GM04503 (cell line): ENCODE data around the gene SPINDOC.
"Not testable (repeated sequence)": the region's sequence is repeated elsewhere in the genome, so short reads cannot be mapped to it uniquely, and the experiment has no call there.

Experiments used
- DNase-seq: peaks from one replicate; pipeline ENCODE4 v3.0.0-alpha.2; 2012; ENCODE audit warnings: low read depth

The SPINDOC gene

DNA sequence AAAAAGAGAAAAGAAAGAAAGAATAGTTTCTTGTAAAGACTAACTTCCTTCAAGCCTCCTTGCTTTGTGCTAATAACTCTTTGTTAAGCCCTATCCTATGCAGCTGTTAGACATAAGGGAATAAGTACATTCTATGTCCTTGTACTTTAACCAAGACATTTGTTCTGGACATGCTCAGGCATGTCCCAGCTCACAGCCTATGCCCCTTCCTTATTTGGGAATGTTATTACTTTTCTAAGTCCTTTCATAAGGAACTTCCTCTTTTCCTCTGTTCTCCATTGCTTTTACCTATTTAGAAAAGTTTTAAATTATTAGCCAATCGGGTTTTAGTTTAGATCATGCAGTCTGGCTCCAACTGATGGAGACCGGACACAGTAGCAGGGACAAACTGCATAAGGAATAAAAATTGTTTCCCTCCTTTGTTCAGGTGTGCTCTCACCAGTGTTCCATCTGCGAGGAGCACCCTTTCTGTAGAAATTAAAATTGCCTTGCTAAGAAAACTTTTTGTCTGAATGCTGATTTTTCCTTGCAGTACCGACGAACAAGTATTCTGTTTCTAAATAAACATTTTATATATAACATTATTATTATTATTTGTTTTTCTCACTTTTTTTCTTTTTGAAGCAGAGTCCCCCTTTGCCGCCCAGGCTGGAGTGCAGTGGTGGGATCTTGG lies 21.6 kb upstream of the SPINDOC start:
- no peak for DNase-seq

DNA sequence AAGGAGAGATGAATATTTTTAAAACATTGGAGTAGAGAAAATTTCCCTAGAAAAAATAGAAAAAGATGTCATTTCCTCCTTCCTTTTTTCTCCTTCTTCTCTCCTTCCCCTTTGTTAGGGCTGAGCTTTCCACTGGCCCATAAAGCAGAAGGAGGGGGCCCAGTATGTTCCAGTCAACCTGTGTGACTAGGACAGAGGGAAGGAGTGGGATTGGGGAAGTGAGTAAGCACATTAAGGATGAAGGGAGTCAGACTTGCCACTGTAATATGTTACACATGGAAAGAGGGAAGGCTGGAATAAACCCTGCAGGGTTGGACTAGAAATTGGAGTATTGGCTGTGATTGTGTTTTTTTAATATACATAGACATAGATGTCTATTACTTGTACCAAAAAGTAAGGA lies 20.1 kb upstream of the SPINDOC start:
- DNase-seq, result no peak

DNA sequence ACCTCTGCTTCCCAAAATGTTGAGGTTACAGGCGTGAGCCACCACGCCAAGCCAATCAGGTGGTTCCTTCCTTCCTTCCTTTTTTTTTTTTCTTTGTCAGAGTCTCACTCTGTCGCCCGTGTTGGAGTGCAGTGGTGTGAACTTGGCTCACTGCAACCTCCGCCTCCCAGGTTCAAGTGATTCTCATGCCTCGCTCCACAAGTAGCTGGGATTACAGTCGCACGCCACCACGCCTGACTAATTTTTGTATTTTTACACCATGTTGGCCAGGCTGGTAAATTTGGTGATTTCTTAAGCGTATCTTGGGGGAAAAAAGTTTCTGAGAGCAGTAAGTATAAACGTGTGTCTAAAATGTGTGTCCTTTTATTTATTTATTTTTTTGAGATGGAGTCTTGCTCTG lies 18.2 kb upstream of the SPINDOC start:
- DNase-seq, result no peak

DNA sequence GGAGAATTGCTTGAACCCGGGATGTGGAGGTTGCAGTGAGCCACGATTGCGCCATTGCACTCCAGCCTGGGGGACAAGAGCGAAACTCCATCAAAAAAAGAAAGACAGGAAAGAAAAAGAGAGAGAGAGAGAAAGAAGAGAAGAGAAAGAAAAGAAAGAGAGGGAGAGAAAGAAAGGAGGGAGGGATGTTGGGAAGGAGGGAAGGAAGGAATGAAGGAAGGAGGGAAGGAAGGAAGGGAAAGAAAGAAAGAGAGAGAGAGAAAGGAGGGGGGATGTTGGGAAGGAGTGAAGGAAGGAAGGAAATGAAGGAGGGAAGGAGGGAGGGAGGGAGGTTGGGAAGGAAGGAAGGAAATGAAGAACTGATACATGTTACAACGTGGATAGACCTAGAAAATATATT lies 12.3 kb upstream of the SPINDOC start:
- no peak for DNase-seq

DNA sequence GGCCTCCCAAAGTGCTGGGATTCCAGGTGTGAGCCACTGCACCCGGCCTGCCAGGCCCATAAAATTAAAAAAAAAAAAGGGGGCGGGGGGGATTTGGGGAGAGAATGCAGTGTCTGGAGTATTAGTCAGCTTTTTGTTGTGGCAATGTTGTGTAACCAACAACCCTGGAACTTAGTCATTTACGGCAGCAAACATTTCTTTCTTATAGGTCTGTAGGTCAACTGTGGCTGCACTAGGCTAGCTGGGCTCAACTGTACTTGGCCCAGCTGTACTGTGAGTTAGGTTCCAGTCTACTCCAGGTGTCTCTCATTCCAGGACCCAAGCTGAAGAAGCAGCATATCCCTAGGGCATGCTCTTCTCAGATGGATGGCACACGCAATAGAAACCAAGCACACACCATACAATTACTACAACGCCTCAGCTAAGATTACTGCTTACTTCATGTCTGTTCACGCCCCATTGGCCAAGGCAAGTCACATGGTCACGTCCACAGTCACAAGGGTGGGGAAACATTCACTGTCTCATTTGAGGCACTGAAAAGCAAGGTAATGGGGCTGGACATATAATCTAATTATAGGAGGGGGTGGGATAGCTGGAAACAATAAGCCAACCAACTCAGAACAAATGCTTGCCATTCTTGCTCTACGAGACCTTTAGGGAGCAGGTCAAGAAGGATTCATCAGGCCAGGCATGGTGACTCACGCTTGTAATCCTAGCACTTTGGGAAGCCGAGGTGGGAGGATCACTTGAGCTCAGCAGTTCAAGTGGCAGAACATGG lies 10.4 kb upstream of the SPINDOC start:
- DNase-seq, result peak; percentile 24

DNA sequence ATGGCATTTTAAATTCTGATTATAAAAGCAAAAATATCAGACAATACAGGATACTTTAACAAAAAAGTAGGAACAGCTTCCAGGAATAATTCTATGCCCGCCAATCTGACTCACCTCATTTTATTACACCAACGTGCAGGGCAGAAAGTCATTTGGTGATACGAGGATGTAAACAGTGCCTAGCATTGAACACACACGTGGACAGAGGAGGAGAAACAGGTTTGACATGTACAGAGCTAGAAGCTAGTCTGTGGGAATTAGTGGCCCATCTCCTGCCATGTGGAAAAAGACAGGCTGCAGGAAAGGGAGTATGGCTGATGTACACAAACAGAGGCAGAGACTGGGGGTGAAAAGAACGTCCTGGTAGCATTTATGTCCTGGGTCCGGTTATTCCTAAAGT lies 9.0 kb upstream of the SPINDOC start:
- no peak for DNase-seq

DNA sequence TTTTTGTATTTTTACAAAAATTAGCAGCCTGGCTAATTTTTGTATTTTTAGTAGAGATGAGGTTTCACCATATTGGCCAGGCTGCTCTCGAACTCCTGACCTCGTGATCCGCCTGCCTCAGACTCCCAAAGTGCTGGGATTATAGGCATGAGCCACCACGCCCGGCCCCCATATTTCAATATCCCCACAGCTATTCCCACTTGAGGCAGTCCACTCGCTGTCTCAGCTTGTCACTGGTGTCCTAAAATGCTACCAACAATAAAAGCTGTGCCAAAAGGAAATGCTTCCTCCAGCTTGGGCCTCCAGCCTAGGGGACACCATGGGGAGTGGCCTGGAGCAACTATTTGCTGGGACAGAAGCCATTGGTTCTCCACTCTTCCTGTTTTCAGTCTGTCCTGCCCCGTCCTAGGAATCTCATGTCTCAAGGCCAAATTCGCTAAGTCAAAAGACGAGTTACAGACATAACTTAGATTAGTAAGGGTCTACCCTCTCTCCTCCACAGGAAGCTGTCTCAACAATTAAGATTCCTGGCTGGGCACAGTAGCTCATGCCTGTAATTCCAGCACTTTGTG lies 7.3 kb upstream of the SPINDOC start:
- no peak for DNase-seq

DNA sequence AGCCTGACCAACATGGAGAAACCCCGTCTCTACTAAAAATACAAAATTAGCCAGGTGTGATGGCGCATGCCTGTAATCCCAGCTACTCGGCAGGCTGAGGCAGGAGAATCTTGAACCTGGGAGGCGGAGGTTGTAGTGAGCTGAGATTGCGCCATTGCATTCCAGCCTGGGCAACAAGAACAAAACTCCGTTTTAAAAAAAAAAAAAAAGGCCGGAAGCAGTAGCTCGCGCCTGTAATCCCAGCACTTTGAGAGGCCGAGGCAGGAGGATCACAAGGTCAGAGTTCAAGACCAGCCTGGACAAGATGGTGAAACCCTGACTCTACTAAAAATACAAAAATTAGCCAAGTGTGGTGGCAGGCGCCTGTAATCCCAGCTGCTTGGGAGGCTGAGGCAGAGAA lies 2.9 kb upstream of the SPINDOC start:
- not testable (repeated sequence) for DNase-seq

DNA sequence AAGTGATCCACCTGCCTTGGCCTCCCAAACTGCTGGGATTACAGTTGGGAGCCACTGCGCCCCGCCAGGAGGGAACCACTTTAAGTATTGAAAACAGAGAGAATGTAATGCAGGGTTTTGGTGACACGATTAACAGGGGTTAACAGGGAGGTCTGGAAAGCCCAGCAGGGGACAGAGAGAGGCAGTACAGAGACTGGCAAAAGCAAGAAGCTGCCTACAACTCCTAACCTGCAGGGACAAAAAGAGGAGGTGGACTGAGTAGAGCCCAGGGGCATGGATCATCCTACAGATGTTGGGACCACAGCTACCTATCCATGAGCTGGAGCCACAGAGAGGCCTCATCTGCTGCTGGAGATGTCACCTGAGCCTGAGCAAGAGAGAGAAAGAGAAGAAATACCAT lies 1.7 kb upstream of the SPINDOC start:
- DNase-seq, result no peak

DNA sequence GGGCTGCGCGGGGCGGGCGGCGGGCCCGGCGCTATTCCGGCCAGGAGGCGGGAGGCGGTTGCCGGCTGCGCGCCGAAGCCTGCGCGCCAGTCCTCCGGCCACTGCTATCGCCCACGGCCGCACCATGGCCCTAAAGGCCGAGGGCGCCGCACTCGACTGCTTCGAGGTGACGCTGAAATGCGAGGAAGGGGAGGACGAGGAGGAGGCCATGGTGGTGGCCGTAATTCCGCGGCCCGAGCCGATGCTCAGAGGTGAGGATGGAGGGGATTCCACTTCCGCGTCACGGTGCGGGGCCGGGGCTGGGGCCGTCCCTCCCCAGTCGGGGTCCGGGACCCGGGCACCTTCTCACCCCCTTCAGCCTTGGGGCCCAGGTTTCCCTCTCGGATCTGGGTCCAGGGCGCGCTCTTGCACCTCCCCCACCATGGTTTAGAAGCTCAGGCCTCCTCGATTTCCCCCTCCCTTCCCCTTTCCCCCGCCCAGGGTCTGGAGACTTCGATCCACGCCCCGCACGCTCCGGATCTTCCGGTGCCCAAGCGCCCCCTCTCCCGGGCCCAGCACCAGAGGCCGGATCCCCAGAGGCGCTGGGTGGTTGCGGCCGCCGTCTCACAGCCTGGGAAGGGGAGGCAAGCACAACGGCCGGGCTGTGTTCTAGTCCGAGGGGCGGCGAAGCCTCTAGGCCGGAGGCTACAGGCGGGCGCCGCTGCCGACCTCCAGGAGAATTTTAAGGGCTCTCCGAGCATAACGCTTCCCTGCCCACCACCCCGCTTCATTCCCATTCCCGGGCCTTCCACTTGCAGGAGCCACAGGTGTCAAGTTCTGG lies 517 bp downstream of the SPINDOC start:
- DNase-seq, result no peak

DNA sequence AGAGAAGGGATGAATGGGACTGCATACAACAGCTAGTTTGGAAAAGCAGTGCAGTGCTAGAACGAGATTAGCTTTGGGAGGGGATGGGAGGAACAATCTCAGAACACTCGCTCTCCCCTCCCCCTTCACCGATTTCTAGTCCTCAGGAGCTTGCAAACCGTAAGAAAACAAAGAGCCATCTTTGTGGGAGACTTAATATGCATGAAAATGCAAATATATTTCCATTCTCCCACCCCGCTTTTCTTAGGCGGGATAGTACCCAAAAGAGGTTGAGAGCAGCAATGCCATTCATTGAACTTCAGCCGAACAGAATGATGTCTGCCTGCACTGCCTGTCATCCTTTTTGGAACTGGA lies 1.1 kb downstream of the SPINDOC start:
- no peak for DNase-seq

DNA sequence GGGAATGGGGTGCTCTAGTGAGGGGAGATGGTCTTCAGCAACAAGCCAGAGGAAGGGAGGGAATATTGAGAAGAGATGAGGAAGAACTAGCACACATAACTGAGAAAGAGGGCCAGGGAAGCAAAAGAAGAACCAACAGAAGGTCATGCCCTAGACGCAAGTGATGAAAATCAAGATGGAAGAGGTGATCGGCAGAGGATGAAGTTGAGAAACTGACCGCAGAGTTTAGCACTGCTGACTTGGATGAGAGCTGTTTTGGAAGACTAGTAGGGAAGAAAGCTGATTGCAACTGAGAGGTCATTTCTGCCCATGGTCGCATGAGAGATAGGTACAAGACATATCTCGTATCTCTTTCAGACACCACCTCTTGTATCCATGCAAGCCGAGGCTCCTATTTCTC lies 2.9 kb downstream of the SPINDOC start:
- no peak for DNase-seq

DNA sequence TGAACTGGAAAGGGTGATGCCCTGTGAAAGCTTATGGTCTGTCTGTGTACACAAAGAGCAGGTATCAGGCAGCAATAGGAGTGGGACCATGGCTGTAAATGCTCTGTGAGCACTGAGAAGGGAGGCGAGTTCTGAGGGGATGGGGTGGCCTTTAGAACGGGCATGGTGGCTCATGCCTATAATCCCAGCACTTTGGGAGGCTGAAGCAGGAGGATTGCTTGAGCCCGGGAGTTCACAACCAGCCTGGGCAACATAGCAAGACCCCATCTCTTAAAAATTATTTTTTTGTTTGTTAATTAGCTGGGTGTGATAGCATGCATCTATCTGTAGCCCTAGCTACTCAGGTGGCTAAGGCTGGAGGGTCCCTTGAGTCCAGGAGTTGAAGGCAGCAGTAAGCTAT lies 3.5 kb downstream of the SPINDOC start:
- no peak for DNase-seq

DNA sequence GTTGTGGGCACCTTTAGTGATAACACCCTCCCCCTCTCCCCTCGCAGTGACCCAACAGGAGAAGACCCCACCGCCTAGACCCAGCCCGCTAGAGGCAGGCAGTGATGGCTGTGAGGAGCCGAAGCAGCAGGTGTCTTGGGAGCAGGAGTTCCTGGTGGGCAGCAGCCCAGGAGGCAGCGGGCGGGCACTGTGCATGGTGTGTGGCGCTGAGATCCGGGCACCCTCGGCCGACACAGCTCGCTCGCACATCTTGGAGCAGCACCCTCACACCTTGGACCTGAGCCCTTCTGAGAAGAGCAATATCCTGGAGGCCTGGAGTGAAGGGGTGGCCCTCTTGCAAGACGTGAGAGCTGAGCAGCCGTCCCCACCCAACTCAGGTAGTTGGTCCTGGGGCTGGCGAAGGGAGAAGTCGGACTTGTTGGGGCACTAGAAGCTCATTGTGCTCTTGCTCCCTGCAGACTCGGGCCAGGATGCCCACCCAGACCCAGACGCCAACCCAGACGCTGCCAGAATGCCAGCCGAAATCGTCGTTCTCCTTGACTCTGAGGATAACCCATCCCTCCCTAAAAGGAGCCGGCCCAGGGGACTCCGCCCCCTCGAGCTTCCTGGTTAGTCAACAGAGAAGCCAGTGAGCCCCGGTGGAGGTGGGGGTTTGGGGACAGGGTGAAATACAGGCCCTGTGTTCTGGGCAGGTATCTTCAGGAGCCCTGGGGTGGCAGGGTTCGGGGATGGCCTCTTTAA lies 4.7 kb downstream of the SPINDOC start:
- DNase-seq, result no peak

DNA sequence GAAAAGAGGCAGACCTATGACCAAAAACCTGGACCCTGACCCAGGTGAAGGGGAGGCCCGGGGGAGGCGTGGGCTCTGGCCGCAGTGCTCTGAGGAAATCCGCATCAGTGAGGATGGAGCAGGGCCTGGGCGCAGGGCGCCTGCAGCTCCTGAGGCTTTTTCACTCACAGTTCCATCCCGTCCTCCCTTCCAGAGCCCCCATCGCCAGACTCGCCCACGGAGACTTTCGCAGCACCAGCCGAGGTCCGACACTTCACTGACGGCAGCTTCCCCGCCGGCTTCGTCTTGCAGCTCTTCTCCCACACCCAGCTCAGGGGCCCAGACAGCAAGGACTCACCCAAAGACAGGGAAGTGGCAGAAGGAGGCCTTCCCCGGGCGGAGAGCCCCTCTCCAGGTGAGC lies 5.4 kb downstream of the SPINDOC start:
- DNase-seq, result no peak

DNA sequence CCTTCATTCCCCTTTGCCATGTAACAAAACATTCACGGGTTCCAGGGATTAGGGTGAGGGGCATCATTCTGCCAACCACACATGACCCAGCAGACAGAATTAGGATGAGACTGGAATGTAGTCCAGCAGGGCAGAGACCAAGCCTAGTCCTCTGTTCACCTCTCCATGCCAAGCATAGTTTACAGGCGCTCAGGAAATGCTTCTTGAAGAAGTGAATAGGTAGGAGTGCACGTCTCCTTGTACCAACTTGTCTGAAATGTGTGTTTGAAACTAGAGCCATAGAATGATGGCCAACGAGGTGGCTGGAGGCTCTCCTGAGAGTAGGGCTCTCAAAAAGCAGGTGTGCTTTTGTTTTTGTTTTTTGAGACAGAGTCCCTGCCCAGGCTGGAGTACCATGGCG lies 8.2 kb downstream of the SPINDOC start:
- no peak for DNase-seq

DNA sequence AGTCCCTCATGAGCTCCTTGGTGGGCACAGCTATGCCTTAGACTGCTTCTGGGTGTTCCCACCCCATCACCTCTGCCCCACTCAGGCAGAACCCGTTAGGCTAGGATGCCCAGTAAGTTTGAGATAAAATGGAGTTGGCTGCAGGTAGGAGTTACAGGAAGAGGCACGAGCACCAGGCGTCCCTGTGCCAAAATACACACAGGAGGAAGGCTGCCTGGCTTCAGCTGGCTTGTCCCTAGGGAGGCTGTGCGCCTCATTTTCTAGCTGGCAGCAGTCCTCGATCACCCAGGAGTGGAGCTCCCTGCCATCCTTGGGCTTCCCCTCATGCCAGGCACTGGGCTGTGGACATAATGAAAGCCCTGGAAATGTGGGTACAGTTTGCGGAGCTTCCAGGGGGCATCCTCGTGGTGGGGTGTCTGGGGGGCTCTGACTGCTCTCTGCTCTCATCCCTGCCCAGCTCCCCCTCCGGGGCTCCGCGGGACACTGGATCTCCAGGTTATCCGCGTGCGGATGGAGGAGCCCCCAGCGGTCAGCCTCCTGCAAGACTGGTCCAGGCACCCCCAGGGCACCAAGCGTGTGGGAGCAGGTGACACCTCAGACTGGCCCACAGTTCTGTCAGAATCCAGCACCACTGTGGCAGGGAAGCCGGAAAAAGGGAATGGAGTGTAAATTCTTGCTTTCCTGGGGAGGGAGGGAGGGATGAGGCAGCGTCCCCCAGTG lies 13.4 kb downstream of the SPINDOC start:
- DNase-seq, result no peak

DNA sequence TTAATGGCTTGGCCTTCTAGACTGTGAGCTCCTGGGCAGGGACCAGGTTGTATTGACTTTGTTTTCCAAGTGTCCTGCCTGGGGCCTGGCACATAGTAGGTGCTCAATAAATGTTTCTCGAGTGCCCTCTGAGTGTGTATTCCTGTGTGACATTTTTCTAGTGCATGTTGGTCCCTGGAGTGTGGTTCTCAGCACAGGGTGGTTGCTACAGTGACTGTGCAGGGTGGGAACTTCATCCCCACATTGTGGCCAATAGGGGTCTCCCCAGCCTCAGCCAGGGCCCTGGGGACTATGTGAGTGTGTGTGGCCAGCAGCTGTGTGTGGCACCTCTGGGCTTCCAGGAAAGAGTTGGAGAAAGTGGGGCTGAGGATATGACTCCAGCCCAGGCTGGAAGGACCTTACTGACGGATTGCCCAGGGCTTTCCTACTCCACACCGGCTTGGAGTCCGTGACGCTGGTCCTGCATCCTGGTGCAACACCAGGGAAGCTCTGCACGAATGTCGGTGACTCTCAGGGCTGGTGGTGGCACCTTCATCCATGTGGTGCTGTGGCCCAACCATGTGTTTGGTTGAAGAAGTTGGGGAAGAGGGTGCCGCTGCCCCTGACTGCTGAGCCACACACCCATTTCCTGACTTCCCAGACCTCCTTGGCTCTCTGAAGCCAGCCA lies 16.7 kb downstream of the SPINDOC start:
- DNase-seq, result no peak

DNA sequence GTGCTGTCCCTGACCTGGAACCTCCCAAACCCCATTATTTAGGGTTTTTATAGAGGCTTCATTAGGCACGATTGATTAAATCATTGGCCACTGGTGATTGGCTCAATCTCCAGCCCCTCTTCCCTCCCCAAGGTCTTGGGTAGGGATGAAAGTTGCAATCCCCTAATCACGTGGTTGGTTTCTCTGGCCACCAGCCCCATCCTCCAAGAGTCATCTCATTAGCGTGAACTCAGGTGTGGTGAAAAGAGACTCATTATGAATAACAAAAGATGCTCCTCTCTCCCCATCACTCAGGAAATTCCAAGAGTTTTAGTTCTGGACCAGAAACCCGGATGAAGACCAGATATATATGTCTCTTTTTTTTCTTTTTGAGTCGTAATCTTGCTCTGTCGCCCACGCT lies 18.1 kb downstream of the SPINDOC start:
- DNase-seq, result no peak

DNA sequence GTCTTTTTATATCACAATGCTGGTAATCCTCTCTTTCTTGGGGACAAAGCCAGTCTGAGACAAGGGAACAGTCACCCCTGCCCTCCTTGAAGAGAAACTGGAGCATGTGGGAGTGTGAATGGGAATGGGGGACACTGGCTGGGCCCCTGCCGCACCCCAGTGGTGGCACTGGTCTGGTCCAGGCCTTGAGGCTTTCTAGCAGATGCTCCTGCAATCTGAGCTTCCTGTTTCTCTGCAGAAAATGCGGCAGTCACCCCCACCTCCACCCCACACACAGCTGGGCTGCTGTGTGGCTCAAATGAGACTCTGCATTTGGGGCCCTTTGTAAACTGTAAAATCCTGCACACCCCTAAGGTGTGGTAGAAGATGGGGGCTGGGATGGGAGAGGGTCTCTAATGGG lies 19.1 kb downstream of the SPINDOC start:
- no peak for DNase-seq

DNA sequence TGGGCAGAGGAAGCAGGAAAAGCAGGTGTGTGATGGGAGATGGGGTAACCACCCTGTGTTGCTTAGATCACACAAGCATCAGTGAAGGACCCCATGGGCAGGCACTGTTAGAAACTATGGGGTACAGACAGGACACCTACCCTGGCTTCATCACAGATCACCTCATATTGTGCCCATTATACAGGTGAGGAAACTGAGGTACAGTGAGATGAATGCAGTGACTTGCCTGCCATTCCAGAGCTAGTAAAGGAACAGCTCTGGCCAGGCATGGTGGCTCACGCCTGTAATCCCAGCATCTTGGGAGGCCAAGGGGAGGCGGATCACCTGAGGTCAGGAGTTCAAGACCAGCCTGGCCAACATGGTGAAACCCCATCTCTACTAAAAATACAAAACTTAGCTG lies 19.8 kb downstream of the SPINDOC start:
- DNase-seq, result no peak
